Right lobe of liver (tissue), 6 donors: Measurements from ENCODE around the gene UBIAD1. TPM values are rescaled to one million over a fixed set of nuclear protein-coding genes. Genes with fewer than 3 reads are reported as not detected.

ENCODE experiments used
- ATAC-seq, 4 donors: fragments of 200-7000 bp; cut with Tn5 transposase; one replicate each; pipeline ENCODE4 v1.9.1; 2020; ENCODE audit warnings: mild to moderate bottlenecking in 4 of 4, moderate library complexity in 4 of 4
- DNase-seq, 3 donors: peaks; one replicate each; pipeline ENCODE4 v3.0.0-alpha.2; 2020
- H3K27ac ChIP-seq, 3 donors: fragments of 200-600 bp; one replicate each; pipeline ENCODE4 v1.8.0; 2022
- H3K27me3 ChIP-seq, 2 donors: fragments of 200-600 bp; one replicate each; pipeline ENCODE4 v1.8.0; 2022
- H3K36me3 ChIP-seq, 4 donors: fragments of 200-600 bp; sonication (generic) in 1 of 4; one replicate each; pipeline versions ENCODE4 v1.5.1 to v1.8.0; 2017 to 2022; ENCODE audit warnings: control low read depth in 1 of 4
- H3K4me1 ChIP-seq, 4 donors: fragments of 200-600 bp; sonication (generic) in 1 of 4; one replicate each; pipeline versions ENCODE4 v1.5.1 to v1.8.0; 2017 to 2022; ENCODE audit warnings: control low read depth in 1 of 4
- H3K4me3 ChIP-seq, 3 donors: fragments of 200-600 bp; one replicate each; pipeline ENCODE4 v1.8.0; 2022
- H3K9me3 ChIP-seq, 4 donors: fragments of 200-600 bp; sonication (generic) in 1 of 4; one replicate each; pipeline versions ENCODE4 v1.5.1 to v1.8.0; 2017 to 2022; ENCODE audit warnings: control low read depth in 1 of 4
- POLR2A ChIP-seq: fragments of 450-650 bp; IDR thresholded peaks from one replicate; pipeline ENCODE4 v1.6.1; 2017; ENCODE audit warnings: antibody characterized with exemption, mild to moderate bottlenecking
- WGBS: methylation state at CpG from one replicate; pipeline ENCODE4 v1.1.6; 2018; ENCODE audit warnings: low coverage, low lambda C conversion rate; ENCODE audit not compliant: insufficient coverage; ENCODE audit errors: missing lambda C conversion rate; 5-methylcytosine and 5-hydroxymethylcytosine counted together
- intact Hi-C, 2 donors: fragments of 100-400 bp; cut with DNase I; formaldehyde crosslinking; loops; one replicate each; pipeline versions ENCODE4 v1.11.2 to v1.14.1; 2022
- total RNA-seq, 6 experiments: library from RNA; depleted of rRNA in 2 of 6; stranded (reverse); fragments of >200 nt in 2 of 6; fragmentation: NEBNext Ultra II Directional in 3 of 6; extraction: Animal tissue kit (Norgen Biotek cat#: 25700) in 3 of 6; gene quantifications; one replicate each; pipeline versions ENCODE4 v1.1.0 to v1.2.4, GENCODE V29; 2016 to 2023
- TF ChIP-seq, protein P1 (sequence below), 4 donors: fragments of 200-600 bp in 3 of 4; fragments of 450-650 bp in 1 of 4; IDR thresholded peaks; one replicate each; pipeline versions ENCODE4 v1.5.1 to v1.8.0; 2016 to 2022; ENCODE audit warnings: antibody characterized with exemption in 4 of 4, mild to moderate bottlenecking in 2 of 4
- donor health status: DM: no; HTN: yes; CAD: no.
- donor health status: DM: no; HTN: no; CAD: no.
- donor health status: DM: no; HTN: no; CAD: no.
- donor health status: DM: no; HTN: yes; CAD: no.
- donor health status: DM: no; HTN: yes; CAD: no.

UBIAD1 gene
- total RNA-seq, 6 experiments from 2014 or later: 7.0 to 11.4 (median 9.7) TPM

DNA sequence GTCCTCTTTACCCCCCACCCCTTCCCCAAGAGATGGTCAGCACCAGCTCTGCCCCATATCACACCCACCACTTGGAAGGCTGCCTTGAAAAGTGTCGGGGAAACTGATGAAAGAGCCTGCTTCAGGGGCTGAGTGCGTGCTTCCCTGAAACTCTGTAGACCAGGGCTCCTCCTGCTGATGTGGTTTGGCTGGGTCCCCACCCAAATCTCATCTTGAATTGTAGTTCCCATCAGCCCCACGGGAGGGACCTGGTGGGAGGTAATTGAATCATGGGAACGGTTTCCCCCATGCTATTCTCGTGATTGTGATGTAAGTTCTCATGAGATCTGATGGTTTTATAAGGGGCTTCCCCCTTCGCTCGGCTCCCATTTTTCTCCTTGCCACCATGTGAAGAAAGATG is 36.4 kb downstream of the UBIAD1 start:
- TF ChIP-seq, protein P1, sequence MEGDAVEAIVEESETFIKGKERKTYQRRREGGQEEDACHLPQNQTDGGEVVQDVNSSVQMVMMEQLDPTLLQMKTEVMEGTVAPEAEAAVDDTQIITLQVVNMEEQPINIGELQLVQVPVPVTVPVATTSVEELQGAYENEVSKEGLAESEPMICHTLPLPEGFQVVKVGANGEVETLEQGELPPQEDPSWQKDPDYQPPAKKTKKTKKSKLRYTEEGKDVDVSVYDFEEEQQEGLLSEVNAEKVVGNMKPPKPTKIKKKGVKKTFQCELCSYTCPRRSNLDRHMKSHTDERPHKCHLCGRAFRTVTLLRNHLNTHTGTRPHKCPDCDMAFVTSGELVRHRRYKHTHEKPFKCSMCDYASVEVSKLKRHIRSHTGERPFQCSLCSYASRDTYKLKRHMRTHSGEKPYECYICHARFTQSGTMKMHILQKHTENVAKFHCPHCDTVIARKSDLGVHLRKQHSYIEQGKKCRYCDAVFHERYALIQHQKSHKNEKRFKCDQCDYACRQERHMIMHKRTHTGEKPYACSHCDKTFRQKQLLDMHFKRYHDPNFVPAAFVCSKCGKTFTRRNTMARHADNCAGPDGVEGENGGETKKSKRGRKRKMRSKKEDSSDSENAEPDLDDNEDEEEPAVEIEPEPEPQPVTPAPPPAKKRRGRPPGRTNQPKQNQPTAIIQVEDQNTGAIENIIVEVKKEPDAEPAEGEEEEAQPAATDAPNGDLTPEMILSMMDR (IDR thresholded peaks at IDR 0.05): no peak
- TF ChIP-seq POLR2A: no peak
- no peaks in the 10 kb centered on the region for H3K9me3 ChIP-seq
- intact Hi-C loops: no loop called here
- DNase-seq (no peak), ATAC-seq (no peak)
- H3K27me3 ChIP-seq: no peaks in the 10 kb centered on the region
- no peak overlapping the region for H3K27ac ChIP-seq
- WGBS: 33% methylated on average over 1 of the region's 7 CpGs
- H3K4me1 ChIP-seq: no peaks in the 10 kb centered on the region
- no peak overlapping the region for H3K4me3 ChIP-seq
- H3K36me3 ChIP-seq: no peaks in the 10 kb centered on the region

DNA sequence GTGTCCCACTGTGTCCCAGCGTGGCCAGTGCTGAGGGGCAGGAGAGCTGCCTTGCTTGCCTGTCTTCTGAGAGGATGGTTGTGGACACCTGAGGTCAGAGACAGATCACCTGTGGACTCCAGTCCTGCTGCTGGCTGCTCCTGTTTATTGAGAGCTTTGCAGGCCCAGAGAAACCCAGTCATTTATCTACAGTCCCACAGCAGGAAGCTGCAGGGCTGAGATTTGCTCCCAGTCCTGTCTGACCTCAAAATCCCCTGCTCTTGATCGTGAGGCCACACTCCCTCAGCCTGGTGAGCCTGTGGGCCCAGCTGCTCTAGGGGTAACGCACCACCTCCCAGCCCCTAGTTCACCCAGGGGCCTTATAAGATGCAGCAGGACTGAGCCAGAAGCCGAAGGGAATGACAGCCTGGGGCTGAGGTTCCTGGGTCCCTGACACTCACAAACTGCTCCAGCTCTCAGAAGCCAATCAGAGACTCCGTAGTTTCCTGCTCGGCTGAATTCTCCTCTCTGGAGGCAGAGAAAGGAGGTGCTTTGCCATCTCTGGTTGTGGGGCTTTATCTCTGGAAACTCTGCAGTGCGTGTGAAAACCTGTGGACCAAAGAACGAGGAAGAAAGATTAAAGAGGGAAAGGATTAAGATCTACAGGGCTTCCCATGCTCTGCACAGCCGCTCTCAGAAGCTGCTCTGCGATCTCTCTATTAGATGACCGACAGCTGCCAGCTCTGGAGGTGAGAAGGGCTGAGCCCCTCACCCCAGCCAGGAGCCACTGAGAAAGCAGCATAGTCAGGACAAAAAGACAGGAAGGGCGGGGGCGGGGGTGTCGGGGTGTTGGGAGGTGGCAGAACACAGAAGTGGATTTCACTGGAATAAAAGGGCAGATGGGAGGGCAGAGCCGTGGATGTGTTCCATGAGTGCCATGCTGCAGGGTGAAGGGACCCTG is 39.1 kb downstream of the UBIAD1 start:
- no peaks in the 10 kb centered on the region for H3K27me3 ChIP-seq
- no peak for ATAC-seq
- WGBS: 56% methylated on average over 11 of the region's 15 CpGs
- no peaks in the 10 kb centered on the region for H3K36me3 ChIP-seq
- H3K4me3 ChIP-seq: no peak overlapping the region
- no peaks in the 10 kb centered on the region for H3K4me1 ChIP-seq
- H3K27ac ChIP-seq: no peak overlapping the region
- intact Hi-C loops: no loop called here
- no peaks in the 10 kb centered on the region for H3K9me3 ChIP-seq
- DNase-seq: no peak
- TF ChIP-seq POLR2A: no peak
- TF ChIP-seq, protein P1 (IDR thresholded peaks at IDR 0.05): no peak

DNA sequence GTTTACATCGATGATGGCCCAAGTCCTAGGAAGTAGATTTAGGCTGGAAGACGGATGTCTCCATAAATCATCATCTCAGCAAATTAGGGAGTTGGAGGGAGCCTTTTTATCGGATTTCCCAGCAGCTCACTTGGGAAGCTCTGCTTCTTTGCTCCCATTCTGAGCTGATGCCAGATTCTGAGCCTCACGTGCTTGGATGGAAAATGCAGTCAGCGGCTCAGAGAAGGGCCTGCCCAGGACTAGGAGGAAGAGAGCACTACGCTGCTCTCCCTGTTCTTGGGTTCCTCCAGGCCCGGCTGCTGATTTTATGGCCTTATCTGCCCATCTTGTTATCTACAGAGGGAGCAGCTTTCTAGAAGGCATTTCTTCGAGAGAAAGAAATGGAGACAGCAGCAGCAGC is 42.0 kb downstream of the UBIAD1 start:
- Histone ChIP-seq H3K27me3 (no peaks in the 10 kb centered on the region), H3K4me3 (no peak overlapping the region), H3K9me3 (no peaks in the 10 kb centered on the region), H3K36me3 (no peaks in the 10 kb centered on the region), H3K4me1 (no peaks in the 10 kb centered on the region), H3K27ac (no peak overlapping the region)
- ATAC-seq (no peak), DNase-seq (no peak)
- intact Hi-C loops: no loop called here
- 57% methylated on average over 5 of the region's 8 CpGs for WGBS
- TF ChIP-seq, protein P1 (IDR thresholded peaks at IDR 0.05): no peak
- no peak for TF ChIP-seq POLR2A

DNA sequence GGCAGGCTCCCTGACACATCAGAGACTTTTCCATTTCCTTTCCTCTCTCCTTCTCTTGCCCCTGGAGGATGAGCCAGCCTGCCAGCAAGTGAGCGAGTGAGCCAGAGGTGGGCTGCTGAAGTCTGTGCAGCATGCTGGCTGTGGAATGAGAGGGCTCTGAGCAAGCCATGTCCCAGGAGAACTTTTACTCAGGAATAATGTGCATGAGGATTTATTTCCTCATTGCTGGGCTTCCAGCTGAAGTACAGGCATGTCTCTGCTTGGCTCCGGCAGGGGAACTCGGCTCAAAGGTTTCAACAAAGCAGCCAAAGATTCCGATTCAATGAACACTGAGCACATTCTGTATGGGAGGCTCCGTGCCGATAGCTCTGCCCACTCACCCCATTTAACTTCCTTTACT is 43.7 kb downstream of the UBIAD1 start:
- H3K36me3 ChIP-seq: no peaks in the 10 kb centered on the region
- DNase-seq (no peak), ATAC-seq (no peak)
- no peak overlapping the region for H3K4me3 ChIP-seq
- TF ChIP-seq, protein P1 (IDR thresholded peaks at IDR 0.05): no peak
- no peak for TF ChIP-seq POLR2A
- intact Hi-C loops: no loop called here
- no peaks in the 10 kb centered on the region for H3K27me3 ChIP-seq
- WGBS: 53% methylated on average over 5 of the region's 6 CpGs
- no peaks in the 10 kb centered on the region for H3K9me3 ChIP-seq
- no peak overlapping the region for H3K27ac ChIP-seq
- H3K4me1 ChIP-seq: no peaks in the 10 kb centered on the region
